Mesendoderm (in vitro differentiated cells): Measurements from ENCODE around the gene TRMT11.

Experiments
- DNase-seq: peaks from one replicate; pipeline ENCODE4 v3.0.0; 2013
- H2AK5ac ChIP-seq: 2 replicates; pipeline ENCODE4 v1.6.1; 2013; ENCODE audit warnings: low read length, inconsistent platforms
- H2BK120ac ChIP-seq: 2 replicates; pipeline ENCODE4 v1.6.1; 2013; ENCODE audit warnings: low read depth, mild to moderate bottlenecking, low read length, moderate library complexity, mixed read lengths
- H2BK15ac ChIP-seq: replicated peaks from 2 replicates; pipeline ENCODE4 v1.6.1; 2013; ENCODE audit warnings: low read depth, mild to moderate bottlenecking, moderate library complexity
- H2BK5ac ChIP-seq: 2 replicates; pipeline ENCODE4 v1.6.1; 2013; ENCODE audit warnings: low read length, inconsistent platforms
- H3K18ac ChIP-seq: 2 replicates; pipeline ENCODE4 v1.6.1; 2013; ENCODE audit warnings: mild to moderate bottlenecking, low read length, mixed read lengths
- H3K23ac ChIP-seq: one replicate; pipeline ENCODE4 v1.6.1; 2013; ENCODE audit warnings: low read length
- H3K27ac ChIP-seq: 2 replicates; pipeline ENCODE4 v1.5.1; 2013; ENCODE audit warnings: low read depth, mild to moderate bottlenecking, inconsistent platforms, low read length, moderate library complexity
- H3K27me3 ChIP-seq: 2 replicates; pipeline ENCODE4 v1.6.1; 2013; ENCODE audit warnings: low read length, control low read depth, mild to moderate bottlenecking, inconsistent platforms; ENCODE audit not compliant: insufficient read depth, poor library complexity
- H3K36me3 ChIP-seq: 2 replicates; pipeline ENCODE4 v1.6.1; 2013; ENCODE audit warnings: low read length, inconsistent platforms; ENCODE audit not compliant: control insufficient read depth, insufficient read depth
- H3K4ac ChIP-seq: one replicate; pipeline ENCODE4 v1.6.1; 2013; ENCODE audit warnings: low read depth, mild to moderate bottlenecking, low read length, moderate library complexity
- H3K4me1 ChIP-seq: 2 replicates; pipeline ENCODE4 v1.6.1; 2013; ENCODE audit warnings: low read depth, low read length, inconsistent platforms; ENCODE audit not compliant: control insufficient read depth
- H3K4me2 ChIP-seq: 2 replicates; pipeline ENCODE4 v1.6.1; 2013; ENCODE audit warnings: low read length
- H3K4me3 ChIP-seq: 2 replicates; pipeline ENCODE4 v1.5.1; 2013; ENCODE audit warnings: mild to moderate bottlenecking, low read length
- H3K56ac ChIP-seq: one replicate; pipeline ENCODE4 v1.6.1; 2013; ENCODE audit warnings: low read length
- H3K79me1 ChIP-seq: 2 replicates; pipeline ENCODE4 v1.6.1; 2013; ENCODE audit warnings: low read length, inconsistent platforms
- H3K79me2 ChIP-seq: 2 replicates; pipeline ENCODE4 v1.6.1; 2013; ENCODE audit warnings: mild to moderate bottlenecking, low read length; ENCODE audit not compliant: control insufficient read depth, insufficient read depth
- H3K9ac ChIP-seq: 2 replicates; pipeline ENCODE4 v1.6.1; 2013; ENCODE audit warnings: low read length, inconsistent platforms
- H4K5ac ChIP-seq: one replicate; pipeline ENCODE4 v1.6.1; 2013; ENCODE audit warnings: low read length
- H4K8ac ChIP-seq: one replicate; pipeline ENCODE4 v1.6.1; 2013; ENCODE audit warnings: low read depth, mild to moderate bottlenecking, control low read depth, low read length, moderate library complexity
- WGBS: extraction: QIAGEN DNeasy Blood & Tissue Kit; methylation state at CpG from one replicate; pipeline ENCODE4 v1.1.7; 2013; ENCODE audit warnings: low lambda C conversion rate, missing lambda C conversion rate; ENCODE audit not compliant: insufficient coverage; ENCODE audit errors: extremely low coverage; 5-methylcytosine and 5-hydroxymethylcytosine counted together

TRMT11 gene

GRCh38 chr6:125943528-125944433, 42.6 kb upstream of the TRMT11 start:
- no peak overlapping the region for H3K4me3 ChIP-seq
- H3K4me1 ChIP-seq = peaks cover 2% of the 10 kb centered on the region
- H3K18ac ChIP-seq = no peak overlapping the region
- H2BK120ac ChIP-seq = no peak overlapping the region
- no peak overlapping the region for H3K23ac ChIP-seq
- no peaks in the 10 kb centered on the region for H3K79me1 ChIP-seq
- H2BK5ac ChIP-seq = no peak overlapping the region
- 100% methylated on average over 1 of the region's 4 CpGs for WGBS
- H3K4me2 ChIP-seq = no peak overlapping the region
- no peak for DNase-seq
- no peak overlapping the region for H3K9ac ChIP-seq
- H4K5ac ChIP-seq = no peak overlapping the region
- no peak overlapping the region for H3K4ac ChIP-seq
- H3K27me3 ChIP-seq = no peaks in the 10 kb centered on the region
- no peak overlapping the region for H3K27ac ChIP-seq
- H3K36me3 ChIP-seq = no peaks in the 10 kb centered on the region
- no peak overlapping the region for H2AK5ac ChIP-seq
- no peak overlapping the region for H2BK15ac ChIP-seq
- H4K8ac ChIP-seq = no peak overlapping the region
- H3K56ac ChIP-seq = no peak overlapping the region
- no peaks in the 10 kb centered on the region for H3K79me2 ChIP-seq

- no CpG with 5 or more reads among the region's 5 CpGs for WGBS
- no peak overlapping the region for H2BK120ac ChIP-seq
- DNase-seq = no peak
- H3K4me3 ChIP-seq = no peak overlapping the region
- no peak overlapping the region for H3K4ac ChIP-seq
- H3K27ac ChIP-seq = no peak overlapping the region
- no peak overlapping the region for H4K8ac ChIP-seq
- H3K18ac ChIP-seq = no peak overlapping the region
- no peaks in the 10 kb centered on the region for H3K27me3 ChIP-seq
- peaks cover 2% of the 10 kb centered on the region for H3K4me1 ChIP-seq
- no peak overlapping the region for H2BK15ac ChIP-seq
- H2AK5ac ChIP-seq = no peak overlapping the region
- no peak overlapping the region for H3K56ac ChIP-seq
- H3K9ac ChIP-seq = no peak overlapping the region
- no peak overlapping the region for H3K23ac ChIP-seq
- no peaks in the 10 kb centered on the region for H3K79me1 ChIP-seq
- H3K79me2 ChIP-seq = no peaks in the 10 kb centered on the region
- no peak overlapping the region for H3K4me2 ChIP-seq
- H4K5ac ChIP-seq = no peak overlapping the region
- H3K36me3 ChIP-seq = no peaks in the 10 kb centered on the region
- H2BK5ac ChIP-seq = no peak overlapping the region
Measured at GRCh38 chr6:125944434-125944816, 41.9 kb upstream of the TRMT11 start.

GRCh38 chr6:125944896-125945295, 41.4 kb upstream of the TRMT11 start:
- Histone ChIP-seq H3K4me3 (no peak overlapping the region), H4K8ac (no peak overlapping the region), H3K27me3 (no peaks in the 10 kb centered on the region), H3K79me1 (no peaks in the 10 kb centered on the region), H3K79me2 (no peaks in the 10 kb centered on the region), H3K18ac (no peak overlapping the region), H3K36me3 (no peaks in the 10 kb centered on the region), H2BK15ac (no peak overlapping the region), H3K9ac (no peak overlapping the region), H2AK5ac (no peak overlapping the region), H3K4me2 (no peak overlapping the region), H3K4me1 (peaks cover 2% of the 10 kb centered on the region), H2BK120ac (no peak overlapping the region), H3K56ac (no peak overlapping the region), H4K5ac (no peak overlapping the region), H3K4ac (no peak overlapping the region), H3K27ac (no peak overlapping the region), H2BK5ac (no peak overlapping the region), H3K23ac (no peak overlapping the region)
- DNase-seq = no peak
- no CpG with 5 or more reads among the region's 1 CpG for WGBS

GRCh38 chr6:125945378-125946141, 40.8 kb upstream of the TRMT11 start:
- Histone ChIP-seq H3K4me2 (no peak overlapping the region), H3K36me3 (no peaks in the 10 kb centered on the region), H3K4ac (no peak overlapping the region), H3K4me3 (no peak overlapping the region), H2AK5ac (no peak overlapping the region), H3K27ac (no peak overlapping the region), H2BK15ac (no peak overlapping the region), H3K18ac (no peak overlapping the region), H3K4me1 (no peaks in the 10 kb centered on the region), H3K27me3 (no peaks in the 10 kb centered on the region), H3K9ac (no peak overlapping the region), H2BK5ac (no peak overlapping the region), H2BK120ac (no peak overlapping the region), H3K23ac (no peak overlapping the region), H4K5ac (no peak overlapping the region), H3K79me2 (no peaks in the 10 kb centered on the region), H3K79me1 (no peaks in the 10 kb centered on the region), H4K8ac (no peak overlapping the region), H3K56ac (no peak overlapping the region)
- WGBS = no CpG with 5 or more reads among the region's 1 CpG
- peak; percentile 83 for DNase-seq

DNA sequence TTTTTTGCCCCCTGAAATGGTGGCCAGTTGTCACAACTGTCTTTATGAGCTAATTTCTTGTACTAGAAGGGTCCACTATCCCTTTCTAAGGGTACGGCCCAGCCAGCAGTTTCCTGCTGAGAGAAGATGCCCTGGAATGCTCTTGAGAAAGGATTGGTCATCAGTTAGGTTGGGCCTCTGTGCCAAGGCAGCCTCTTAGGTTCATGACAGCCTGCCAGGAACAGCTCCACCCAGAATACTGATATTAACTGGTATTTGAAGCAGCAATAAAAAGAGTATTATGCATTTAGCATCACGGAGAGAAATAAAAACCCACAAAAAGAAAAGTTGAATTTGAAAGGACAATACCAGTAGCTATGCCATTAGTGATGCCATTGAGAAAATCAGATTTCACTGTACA, 38.7 kb upstream of the TRMT11 start:
- no peak overlapping the region for H3K4me3 ChIP-seq
- no peak overlapping the region for H3K18ac ChIP-seq
- no peaks in the 10 kb centered on the region for H3K4me1 ChIP-seq
- no peak overlapping the region for H2AK5ac ChIP-seq
- H3K79me1 ChIP-seq = no peaks in the 10 kb centered on the region
- no peak overlapping the region for H3K56ac ChIP-seq
- no peak overlapping the region for H3K9ac ChIP-seq
- no peak overlapping the region for H3K4me2 ChIP-seq
- no peak overlapping the region for H3K4ac ChIP-seq
- no peak for DNase-seq
- H4K8ac ChIP-seq = no peak overlapping the region
- H4K5ac ChIP-seq = no peak overlapping the region
- no peak overlapping the region for H3K23ac ChIP-seq
- no peaks in the 10 kb centered on the region for H3K27me3 ChIP-seq
- H2BK120ac ChIP-seq = no peak overlapping the region
- H3K79me2 ChIP-seq = no peaks in the 10 kb centered on the region
- no peak overlapping the region for H2BK15ac ChIP-seq
- WGBS = no CpG with 5 or more reads among the region's 2 CpGs
- H3K36me3 ChIP-seq = no peaks in the 10 kb centered on the region
- H3K27ac ChIP-seq = no peak overlapping the region
- H2BK5ac ChIP-seq = no peak overlapping the region
